GM19099 (cell line): ENCODE data around the gene SPTAN1.

Source experiments
- POLR2A ChIP-seq: IDR thresholded peaks from 3 replicates; pipeline ENCODE4 v1.6.1; 2011; ENCODE audit warnings: low read depth; ENCODE audit not compliant: insufficient read length; ENCODE audit errors: extremely low read depth

SPTAN1 gene

GRCh38 chr9:128657796-128658195 is 105.4 kb downstream of the SPTAN1 start:
- TF ChIP-seq POLR2A: no peak

GRCh38 chr9:128669786-128670185 is 117.4 kb downstream of the SPTAN1 start:
- no peak for TF ChIP-seq POLR2A

GRCh38 chr9:128675382-128675781 is 123.0 kb downstream of the SPTAN1 start:
- TF ChIP-seq POLR2A: no peak

GRCh38 chr9:128677794-128678193 is 125.4 kb downstream of the SPTAN1 start:
- no peak for TF ChIP-seq POLR2A
